ENCODE data around the gene PTH2. TPM values are rescaled to one million over a fixed set of nuclear protein-coding genes. Genes with fewer than 3 reads are reported as not detected.

PTH2 gene
- total RNA-seq, 4 donors from 2014 or later: not detected

GRCh38 chr19:49459388-49459787, 36.1 kb upstream of the PTH2 start:
- intact Hi-C loops (cut with DNase I; ENCODE audit: low total_unique reads): no loop called here
- no peak for DNase-seq
- Histone ChIP-seq H3K27me3 (no peaks in the 10 kb centered on the region), H3K27ac (no peak overlapping the region), H3K4me3 (no peak overlapping the region), H3K36me3 (no peaks in the 10 kb centered on the region), H3K4me1 (peaks cover under 1 to 2% of the 10 kb centered on the region in 2 donors), H3K9me3 (no peaks in the 10 kb centered on the region)
- TF ChIP-seq, protein P1, sequence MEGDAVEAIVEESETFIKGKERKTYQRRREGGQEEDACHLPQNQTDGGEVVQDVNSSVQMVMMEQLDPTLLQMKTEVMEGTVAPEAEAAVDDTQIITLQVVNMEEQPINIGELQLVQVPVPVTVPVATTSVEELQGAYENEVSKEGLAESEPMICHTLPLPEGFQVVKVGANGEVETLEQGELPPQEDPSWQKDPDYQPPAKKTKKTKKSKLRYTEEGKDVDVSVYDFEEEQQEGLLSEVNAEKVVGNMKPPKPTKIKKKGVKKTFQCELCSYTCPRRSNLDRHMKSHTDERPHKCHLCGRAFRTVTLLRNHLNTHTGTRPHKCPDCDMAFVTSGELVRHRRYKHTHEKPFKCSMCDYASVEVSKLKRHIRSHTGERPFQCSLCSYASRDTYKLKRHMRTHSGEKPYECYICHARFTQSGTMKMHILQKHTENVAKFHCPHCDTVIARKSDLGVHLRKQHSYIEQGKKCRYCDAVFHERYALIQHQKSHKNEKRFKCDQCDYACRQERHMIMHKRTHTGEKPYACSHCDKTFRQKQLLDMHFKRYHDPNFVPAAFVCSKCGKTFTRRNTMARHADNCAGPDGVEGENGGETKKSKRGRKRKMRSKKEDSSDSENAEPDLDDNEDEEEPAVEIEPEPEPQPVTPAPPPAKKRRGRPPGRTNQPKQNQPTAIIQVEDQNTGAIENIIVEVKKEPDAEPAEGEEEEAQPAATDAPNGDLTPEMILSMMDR (IDR thresholded peaks at IDR 0.05): no peak
- TF ChIP-seq POLR2A (IDR thresholded peaks at IDR 0.05): no peak

GRCh38 chr19:49458567-49458903, 35.3 kb upstream of the PTH2 start:
- no peaks in the 10 kb centered on the region for H3K36me3 ChIP-seq
- DNase-seq: no peak
- H3K4me1 ChIP-seq: peaks cover 2 to 5% of the 10 kb centered on the region in 2 donors
- no peak overlapping the region for H3K4me3 ChIP-seq
- intact Hi-C loops (cut with DNase I; ENCODE audit: low total_unique reads): no loop called here
- no peaks in the 10 kb centered on the region for H3K27me3 ChIP-seq
- TF ChIP-seq, protein P1 (IDR thresholded peaks at IDR 0.05): no peak
- no peak for TF ChIP-seq POLR2A (IDR thresholded peaks at IDR 0.05)
- H3K9me3 ChIP-seq: no peaks in the 10 kb centered on the region
- H3K27ac ChIP-seq: peak overlapping the region; percentile 41 to 99

GRCh38 chr19:49456326-49456725, 33.1 kb upstream of the PTH2 start:
- no peaks in the 10 kb centered on the region for H3K27me3 ChIP-seq
- H3K36me3 ChIP-seq: no peaks in the 10 kb centered on the region
- H3K9me3 ChIP-seq: no peaks in the 10 kb centered on the region
- H3K4me3 ChIP-seq: no peak overlapping the region
- peaks cover 2 to 5% of the 10 kb centered on the region in 2 donors for H3K4me1 ChIP-seq
- no peak for TF ChIP-seq POLR2A (IDR thresholded peaks at IDR 0.05)
- TF ChIP-seq, protein P1 (IDR thresholded peaks at IDR 0.05): no peak
- H3K27ac ChIP-seq: peak overlapping the region; percentile 74 to 99
- no peak for DNase-seq
- intact Hi-C loops (cut with DNase I; ENCODE audit: low total_unique reads): no loop called here

DNA sequence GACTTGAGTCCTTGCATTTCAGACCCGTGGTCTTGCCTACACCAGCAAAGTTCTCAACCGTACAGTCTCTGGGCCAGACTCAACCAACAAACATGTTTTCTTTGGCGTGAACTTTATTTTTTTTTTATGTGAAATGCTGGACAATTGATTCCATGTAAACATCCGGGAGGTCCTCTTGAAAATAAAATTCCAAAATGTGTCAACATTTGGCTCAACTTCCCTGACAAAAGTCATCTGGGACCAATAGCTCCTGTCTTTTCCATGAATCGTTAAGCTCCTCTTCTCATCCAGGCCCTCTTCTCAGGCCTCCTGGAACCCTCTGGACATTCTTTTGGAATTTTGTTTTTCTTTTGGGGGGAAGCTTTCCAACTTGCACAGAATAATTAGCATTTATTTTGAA, 32.5 kb upstream of the PTH2 start:
- H3K4me3 ChIP-seq: no peak overlapping the region
- intact Hi-C loops (cut with DNase I; ENCODE audit: low total_unique reads): no loop called here
- TF ChIP-seq, protein P1 (IDR thresholded peaks at IDR 0.05): no peak
- no peak for TF ChIP-seq POLR2A (IDR thresholded peaks at IDR 0.05)
- peaks cover 2 to 5% of the 10 kb centered on the region in 2 donors for H3K4me1 ChIP-seq
- H3K27ac ChIP-seq: peak overlapping the region; percentile 74 to 99
- no peaks in the 10 kb centered on the region for H3K27me3 ChIP-seq
- no peaks in the 10 kb centered on the region for H3K36me3 ChIP-seq
- no peaks in the 10 kb centered on the region for H3K9me3 ChIP-seq
- DNase-seq: no peak

GRCh38 chr19:49453757-49454240, 30.6 kb upstream of the PTH2 start:
- Histone ChIP-seq H3K27ac (peak overlapping the region; percentile 93 to 99), H3K4me3 (peak overlapping the region; percentile 52 to 53), H3K27me3 (no peaks in the 10 kb centered on the region), H3K4me1 (peaks cover 2 to 5% of the 10 kb centered on the region in 2 donors), H3K36me3 (no peaks in the 10 kb centered on the region), H3K9me3 (no peaks in the 10 kb centered on the region)
- DNase-seq: no peak
- TF ChIP-seq POLR2A (IDR thresholded peaks at IDR 0.05): no peak
- TF ChIP-seq, protein P1 (IDR thresholded peaks at IDR 0.05): no peak
- intact Hi-C loops (cut with DNase I; ENCODE audit: low total_unique reads): no loop called here

Data from uterus (tissue), 4 donors.